ENCODE measurements around the gene MRNIP.

DNA sequence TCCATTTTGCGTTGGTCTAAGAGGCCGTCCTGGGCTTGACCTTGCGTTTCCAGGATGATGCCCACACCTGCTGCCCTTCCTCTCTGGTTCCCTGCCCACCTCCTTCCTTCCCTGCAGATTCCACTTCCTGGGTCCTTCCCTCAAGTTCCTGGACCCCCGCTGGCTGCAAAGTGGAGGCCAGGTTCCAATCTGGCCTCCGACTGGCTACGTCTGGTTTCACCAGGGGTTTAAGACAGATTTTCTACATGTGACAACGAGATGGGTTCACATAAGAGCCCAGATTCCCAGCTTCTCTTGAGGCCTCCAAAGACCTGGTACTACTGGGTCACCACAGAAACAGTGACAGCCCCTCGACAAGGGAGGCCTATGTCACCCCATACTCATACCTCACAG, 54.1 kb downstream of the MRNIP start:
- TF ChIP-seq POLR2A (IDR thresholded peaks at IDR 0.05), result no peak
- TF ChIP-seq, protein P1, sequence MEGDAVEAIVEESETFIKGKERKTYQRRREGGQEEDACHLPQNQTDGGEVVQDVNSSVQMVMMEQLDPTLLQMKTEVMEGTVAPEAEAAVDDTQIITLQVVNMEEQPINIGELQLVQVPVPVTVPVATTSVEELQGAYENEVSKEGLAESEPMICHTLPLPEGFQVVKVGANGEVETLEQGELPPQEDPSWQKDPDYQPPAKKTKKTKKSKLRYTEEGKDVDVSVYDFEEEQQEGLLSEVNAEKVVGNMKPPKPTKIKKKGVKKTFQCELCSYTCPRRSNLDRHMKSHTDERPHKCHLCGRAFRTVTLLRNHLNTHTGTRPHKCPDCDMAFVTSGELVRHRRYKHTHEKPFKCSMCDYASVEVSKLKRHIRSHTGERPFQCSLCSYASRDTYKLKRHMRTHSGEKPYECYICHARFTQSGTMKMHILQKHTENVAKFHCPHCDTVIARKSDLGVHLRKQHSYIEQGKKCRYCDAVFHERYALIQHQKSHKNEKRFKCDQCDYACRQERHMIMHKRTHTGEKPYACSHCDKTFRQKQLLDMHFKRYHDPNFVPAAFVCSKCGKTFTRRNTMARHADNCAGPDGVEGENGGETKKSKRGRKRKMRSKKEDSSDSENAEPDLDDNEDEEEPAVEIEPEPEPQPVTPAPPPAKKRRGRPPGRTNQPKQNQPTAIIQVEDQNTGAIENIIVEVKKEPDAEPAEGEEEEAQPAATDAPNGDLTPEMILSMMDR (IDR thresholded peaks at IDR 0.05), result no peak

Measured in breast epithelium (tissue), 3 donors.